DOHH2 (cell line): ENCODE results near the gene OARD1.

Source experiments
- H3F3A ChIP-seq: fragments of 200-600 bp; sonication (generic), shearing (Covaris generic); 2 replicates; pipeline ENCODE4 v1.6.0; 2016; ENCODE audit warnings: antibody characterized with exemption, mild to moderate bottlenecking; ENCODE audit not compliant: control insufficient read depth, insufficient read depth
- H3K27ac ChIP-seq: fragments of 200-600 bp; sonication (generic); 2 replicates; pipeline ENCODE4 v1.5.1; 2014; ENCODE audit warnings: low read depth, mild to moderate bottlenecking, low read length, moderate library complexity
- H3K27me3 ChIP-seq: fragments of 200-600 bp; sonication (generic); 2 replicates; pipeline ENCODE4 v1.6.1; 2014; ENCODE audit warnings: mild to moderate bottlenecking, low read length, mixed read lengths; ENCODE audit not compliant: control insufficient read depth
- H3K36me3 ChIP-seq: fragments of 200-600 bp; sonication (generic); 2 replicates; pipeline ENCODE4 v1.6.1; 2014; ENCODE audit warnings: mild to moderate bottlenecking, low read length, moderate library complexity, mixed read lengths; ENCODE audit not compliant: control insufficient read depth
- H3K4me1 ChIP-seq: fragments of 200-600 bp; sonication (generic); 2 replicates; pipeline ENCODE4 v1.6.1; 2014; ENCODE audit warnings: mild to moderate bottlenecking, low read length, mixed read lengths; ENCODE audit not compliant: control insufficient read depth
- H3K4me2 ChIP-seq: fragments of 200-600 bp; sonication (generic); 2 replicates; pipeline ENCODE4 v1.6.0; 2014; ENCODE audit warnings: mild to moderate bottlenecking, low read length, moderate library complexity
- H3K4me3 ChIP-seq: fragments of 200-600 bp; sonication (generic); 2 replicates; pipeline ENCODE4 v1.5.1; 2014; ENCODE audit warnings: mild to moderate bottlenecking, low read length, mixed read lengths
- H3K79me2 ChIP-seq: fragments of 200-600 bp; sonication (generic); 2 replicates; pipeline ENCODE4 v1.6.1; 2014; ENCODE audit warnings: mild to moderate bottlenecking, low read length, mixed read lengths; ENCODE audit not compliant: control insufficient read depth
- H3K9me2 ChIP-seq: fragments of 200-600 bp; sonication (generic); replicated peaks from 2 replicates; pipeline ENCODE4 v1.6.1; 2014; ENCODE audit warnings: mild to moderate bottlenecking, low read length, mixed read lengths; ENCODE audit not compliant: control insufficient read depth
- H3K9me3 ChIP-seq: fragments of 200-600 bp; sonication (generic); 2 replicates; pipeline ENCODE4 v1.6.1; 2014; ENCODE audit warnings: antibody characterized with exemption, low read length, mixed read lengths; ENCODE audit not compliant: control insufficient read depth, insufficient read depth
- H4K20me1 ChIP-seq: fragments of 200-600 bp; sonication (generic); 2 replicates; pipeline ENCODE4 v1.6.0; 2014; ENCODE audit warnings: low read depth, mild to moderate bottlenecking, antibody characterized with exemption, low read length, moderate library complexity; ENCODE audit not compliant: control insufficient read depth, insufficient read depth
- EZH2phosphoT487 ChIP-seq: fragments of 200-600 bp; sonication (generic); IDR thresholded peaks from 2 replicates; pipeline ENCODE4 v1.6.1; 2017; ENCODE audit warnings: borderline replicate concordance, mild to moderate bottlenecking, antibody characterized with exemption, low read length, moderate library complexity, mixed read lengths
- TF ChIP-seq, protein P1 (sequence below): fragments of 200-600 bp; sonication (generic); IDR thresholded peaks from one replicate; pipeline ENCODE4 v1.5.1; 2014; ENCODE audit warnings: antibody characterized with exemption, mild to moderate bottlenecking, low read depth, low read length; ENCODE audit not compliant: poor library complexity, severe bottlenecking

The OARD1 gene

DNA sequence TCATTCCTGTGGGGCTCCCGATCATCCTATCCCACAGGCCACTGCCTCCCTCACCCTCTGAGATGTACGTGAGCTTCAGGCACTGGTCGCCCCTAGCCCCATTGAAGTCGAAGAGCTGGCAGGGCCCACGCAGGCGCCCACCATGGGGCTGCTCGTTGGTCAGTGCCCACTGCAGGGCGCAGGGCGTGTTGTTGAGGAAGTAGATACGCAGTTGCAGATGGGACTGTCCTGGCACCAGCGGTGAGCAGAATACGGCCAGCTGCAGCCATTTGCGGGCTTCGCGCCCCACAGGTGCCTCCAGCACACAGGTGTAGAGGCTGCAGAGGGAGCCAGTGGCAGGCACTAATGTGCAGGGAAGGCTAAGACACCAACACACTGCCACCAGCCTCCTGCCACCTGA is 39.3 kb downstream of the OARD1 start:
- no peak overlapping the region for H3K27ac ChIP-seq
- no peaks in the 10 kb centered on the region for H3K9me3 ChIP-seq
- H3K9me2 ChIP-seq = no peaks in the 10 kb centered on the region
- no peak overlapping the region for H3K4me3 ChIP-seq
- TF ChIP-seq, protein P1, sequence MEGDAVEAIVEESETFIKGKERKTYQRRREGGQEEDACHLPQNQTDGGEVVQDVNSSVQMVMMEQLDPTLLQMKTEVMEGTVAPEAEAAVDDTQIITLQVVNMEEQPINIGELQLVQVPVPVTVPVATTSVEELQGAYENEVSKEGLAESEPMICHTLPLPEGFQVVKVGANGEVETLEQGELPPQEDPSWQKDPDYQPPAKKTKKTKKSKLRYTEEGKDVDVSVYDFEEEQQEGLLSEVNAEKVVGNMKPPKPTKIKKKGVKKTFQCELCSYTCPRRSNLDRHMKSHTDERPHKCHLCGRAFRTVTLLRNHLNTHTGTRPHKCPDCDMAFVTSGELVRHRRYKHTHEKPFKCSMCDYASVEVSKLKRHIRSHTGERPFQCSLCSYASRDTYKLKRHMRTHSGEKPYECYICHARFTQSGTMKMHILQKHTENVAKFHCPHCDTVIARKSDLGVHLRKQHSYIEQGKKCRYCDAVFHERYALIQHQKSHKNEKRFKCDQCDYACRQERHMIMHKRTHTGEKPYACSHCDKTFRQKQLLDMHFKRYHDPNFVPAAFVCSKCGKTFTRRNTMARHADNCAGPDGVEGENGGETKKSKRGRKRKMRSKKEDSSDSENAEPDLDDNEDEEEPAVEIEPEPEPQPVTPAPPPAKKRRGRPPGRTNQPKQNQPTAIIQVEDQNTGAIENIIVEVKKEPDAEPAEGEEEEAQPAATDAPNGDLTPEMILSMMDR = no peak
- no peak for TF ChIP-seq EZH2phosphoT487
- peaks cover 13% of the 10 kb centered on the region for H3K4me1 ChIP-seq
- H4K20me1 ChIP-seq = no peaks in the 10 kb centered on the region
- H3K79me2 ChIP-seq = no peaks in the 10 kb centered on the region
- 0 out of 2 replicates have a peak, but pooled peaks cover 2% of the 10 kb centered on the region for H3K27me3 ChIP-seq
- no peaks in the 10 kb centered on the region for H3K36me3 ChIP-seq
- H3K4me2 ChIP-seq = no peak overlapping the region
- H3F3A ChIP-seq = no peaks in the 10 kb centered on the region

DNA sequence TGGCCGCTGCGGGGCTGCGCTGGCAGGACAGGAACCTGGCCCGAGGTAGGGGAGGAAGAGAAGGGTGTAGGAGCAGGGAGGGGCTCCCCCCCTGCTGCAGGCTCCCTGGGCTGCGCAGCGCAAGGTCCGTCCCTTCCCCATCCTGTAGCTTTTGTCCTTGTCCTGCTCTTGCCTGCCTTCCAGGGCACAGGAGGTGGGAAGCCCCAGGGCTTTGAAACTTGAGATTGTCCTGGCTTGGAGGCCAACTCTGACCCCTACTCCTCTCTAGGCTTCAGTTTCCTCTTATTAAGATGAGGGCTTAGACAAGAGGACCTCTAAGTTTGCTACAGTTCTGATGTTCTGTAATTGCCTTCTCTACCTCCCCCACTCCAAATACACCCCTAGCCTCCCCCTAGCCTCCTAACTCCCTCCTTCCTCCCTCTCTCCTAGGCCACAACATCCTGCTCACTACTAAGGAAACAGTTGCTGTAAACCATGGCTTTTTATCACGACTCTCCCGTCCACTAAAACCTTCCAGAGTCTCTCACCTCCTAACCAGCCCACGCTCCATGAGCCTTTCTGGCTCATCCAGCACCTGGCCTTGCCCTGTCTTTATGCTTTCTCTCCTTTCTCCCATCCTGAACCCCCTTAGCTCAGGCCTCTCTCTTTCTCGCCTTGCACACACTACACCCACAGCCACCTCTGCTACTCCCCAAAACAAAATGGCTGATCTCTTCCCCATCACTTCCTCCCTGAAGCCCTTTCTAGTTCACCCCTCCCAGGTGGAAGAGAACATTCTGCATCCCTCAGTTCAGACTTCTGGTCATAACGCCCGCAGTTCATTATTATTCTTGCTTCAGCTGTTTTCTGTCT is 43.4 kb downstream of the OARD1 start:
- peak overlapping the region; percentile 85 for H3K4me2 ChIP-seq
- no peaks in the 10 kb centered on the region for H3K36me3 ChIP-seq
- H3K79me2 ChIP-seq = no peaks in the 10 kb centered on the region
- H3K27me3 ChIP-seq = no peaks in the 10 kb centered on the region
- H3K4me3 ChIP-seq = peak overlapping the region; percentile 79
- H3F3A ChIP-seq = no peaks in the 10 kb centered on the region
- TF ChIP-seq, protein P1 = no peak
- no peak for TF ChIP-seq EZH2phosphoT487
- H3K4me1 ChIP-seq = peaks cover 24% of the 10 kb centered on the region
- H4K20me1 ChIP-seq = no peaks in the 10 kb centered on the region
- peak overlapping the region; percentile 2; the same call in 1 of the 2 replicates for H3K27ac ChIP-seq
- H3K9me2 ChIP-seq = no peaks in the 10 kb centered on the region
- H3K9me3 ChIP-seq = no peaks in the 10 kb centered on the region

DNA sequence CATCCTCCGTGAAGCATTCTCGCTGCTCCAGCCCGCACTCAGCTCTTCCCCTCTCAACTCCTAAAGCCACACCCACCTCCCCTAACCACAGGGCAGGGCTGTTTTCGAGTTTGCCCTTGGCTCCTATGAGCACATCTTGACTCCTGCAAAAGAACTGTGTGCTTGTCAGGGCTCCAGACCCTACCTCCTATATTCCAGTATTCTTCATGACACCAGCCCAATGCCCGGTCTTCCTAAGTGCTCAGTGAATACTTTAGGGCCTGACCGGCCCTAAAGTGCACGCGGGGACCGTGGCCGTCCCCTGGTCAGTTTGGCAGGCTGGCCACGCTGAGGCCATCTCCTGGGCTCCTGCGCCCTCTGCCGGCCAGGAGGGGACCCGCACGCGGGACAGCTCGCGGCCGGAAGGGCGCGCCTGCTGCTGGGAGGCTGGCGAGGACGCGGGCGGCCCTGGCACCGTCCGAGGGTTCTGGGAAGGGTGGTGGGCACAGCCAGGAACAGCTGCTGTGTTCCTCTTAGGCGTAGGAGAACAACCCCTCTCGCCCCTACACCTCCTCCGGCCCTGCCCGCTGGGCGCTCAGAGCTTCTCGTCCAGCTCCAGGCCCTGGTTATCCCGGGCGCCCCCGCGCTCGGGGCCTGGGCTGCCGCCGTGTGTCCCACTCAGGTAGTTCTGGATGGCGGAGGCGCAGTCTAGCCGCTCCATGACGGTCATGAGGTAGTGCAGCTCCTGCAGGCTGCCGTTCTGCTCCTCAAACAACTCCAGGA is 44.2 kb downstream of the OARD1 start:
- H3K79me2 ChIP-seq = no peaks in the 10 kb centered on the region
- H3K9me2 ChIP-seq = no peaks in the 10 kb centered on the region
- H3K36me3 ChIP-seq = no peaks in the 10 kb centered on the region
- TF ChIP-seq, protein P1 = peak; percentile 98
- TF ChIP-seq EZH2phosphoT487 = no peak
- H3F3A ChIP-seq = no peaks in the 10 kb centered on the region
- H3K4me2 ChIP-seq = peak overlapping the region; percentile 85
- H3K4me3 ChIP-seq = peak overlapping the region; percentile 79
- H3K9me3 ChIP-seq = no peaks in the 10 kb centered on the region
- no peaks in the 10 kb centered on the region for H4K20me1 ChIP-seq
- no peaks in the 10 kb centered on the region for H3K27me3 ChIP-seq
- H3K27ac ChIP-seq = peak overlapping the region; percentile 31
- peaks cover 24% of the 10 kb centered on the region for H3K4me1 ChIP-seq
